Neural progenitor cell (in vitro differentiated cells): ENCODE results near the gene CACNB4. TPM values are rescaled to one million over a fixed set of nuclear protein-coding genes. Genes with fewer than 3 reads are reported as not detected.

Source experiments
- DNase-seq: peaks from one replicate; pipeline ENCODE4 v3.0.0-alpha.2; 2016; ENCODE audit warnings: low spot score
- H2AFZ ChIP-seq: fragments of 200-600 bp; sonication (generic); replicated peaks from 2 replicates; pipeline ENCODE4 v1.6.1; 2016; ENCODE audit warnings: antibody characterized with exemption
- H3F3A ChIP-seq: fragments of 200-600 bp; sonication (generic); 2 replicates; pipeline ENCODE4 v1.6.1; 2016; ENCODE audit warnings: antibody characterized with exemption, low read depth
- H3K27ac ChIP-seq: fragments of 200-600 bp; sonication (generic); 2 replicates; pipeline ENCODE4 v1.5.1; 2016; ENCODE audit warnings: mild to moderate bottlenecking
- H3K27me3 ChIP-seq: fragments of 200-600 bp; sonication (generic); 2 replicates; pipeline ENCODE4 v1.6.1; 2016; ENCODE audit warnings: mild to moderate bottlenecking, moderate library complexity
- H3K36me3 ChIP-seq: fragments of 200-600 bp; sonication (generic); 2 replicates; pipeline ENCODE4 v1.5.1; 2016
- H3K4me1 ChIP-seq: fragments of 200-600 bp; sonication (generic); 2 replicates; pipeline ENCODE4 v1.6.1; 2016; ENCODE audit warnings: mixed run types
- H3K4me2 ChIP-seq: fragments of 200-600 bp; sonication (generic); 2 replicates; pipeline ENCODE4 v1.6.1; 2016
- H3K4me3 ChIP-seq: fragments of 200-600 bp; sonication (generic); 2 replicates; pipeline ENCODE4 v1.5.1; 2016
- H3K79me2 ChIP-seq: fragments of 200-600 bp; sonication (generic); 2 replicates; pipeline ENCODE4 v1.6.1; 2016; ENCODE audit warnings: low read depth
- H3K9ac ChIP-seq: fragments of 200-600 bp; sonication (generic); 2 replicates; pipeline ENCODE4 v1.6.1; 2016
- H3K9me3 ChIP-seq: fragments of 200-600 bp; sonication (generic); 2 replicates; pipeline ENCODE4 v1.5.1; 2016; ENCODE audit warnings: low read depth
- H4K20me1 ChIP-seq: fragments of 200-600 bp; sonication (generic); 2 replicates; pipeline ENCODE4 v1.6.1; 2016; ENCODE audit warnings: low read depth
- H3K27ac Mint-ChIP-seq: 3 replicates; pipeline ENCODE4 v1.8.0; 2021; ENCODE audit warnings: mixed read lengths
- H3K27me3 Mint-ChIP-seq: 2 replicates; pipeline ENCODE4 v1.8.0; 2022; ENCODE audit warnings: low read depth, mild to moderate bottlenecking, inconsistent platforms, moderate library complexity, mixed read lengths; ENCODE audit not compliant: insufficient read depth
- H3K36me3 Mint-ChIP-seq: 3 replicates; pipeline ENCODE4 v1.8.0; 2021; ENCODE audit warnings: mixed read lengths
- H3K4me1 Mint-ChIP-seq: 3 replicates; pipeline ENCODE4 v1.8.0; 2021; ENCODE audit warnings: mixed read lengths
- H3K4me3 Mint-ChIP-seq: 3 replicates; pipeline ENCODE4 v1.8.0; 2021; ENCODE audit warnings: mild to moderate bottlenecking, moderate library complexity, mixed read lengths
- H3K9me3 Mint-ChIP-seq: 3 replicates; pipeline ENCODE4 v1.8.0; 2020; ENCODE audit warnings: mixed read lengths
- EZH2 ChIP-seq: fragments of 200-600 bp; sonication (generic); IDR thresholded peaks from 2 replicates; pipeline ENCODE4 v1.6.1; 2017; ENCODE audit warnings: antibody characterized with exemption, mild to moderate bottlenecking, moderate library complexity
- EZH2phosphoT487 ChIP-seq: fragments of 200-600 bp; sonication (generic); IDR thresholded peaks from 2 replicates; pipeline ENCODE4 v1.6.1; 2017; ENCODE audit warnings: antibody characterized with exemption
- total RNA-seq: library from RNA; depleted of rRNA; stranded (reverse); fragments of >200 nt; gene quantifications from 2 replicates; pipeline ENCODE4 v1.2.3, GENCODE V29; 2015; ENCODE audit warnings: low replicate concordance
- TF ChIP-seq, protein P1 (sequence below): fragments of 200-600 bp; sonication (generic); IDR thresholded peaks from 2 replicates; pipeline ENCODE4 v1.5.1; 2017; ENCODE audit warnings: antibody characterized with exemption, mild to moderate bottlenecking

Gene CACNB4
- total RNA-seq, 1 donor from 2014 or later: 14.2 TPM

- H3K27me3 ChIP-seq: no peaks in the 10 kb centered on the region
- no peak overlapping the region for H3K27ac Mint-ChIP-seq
Measured at GRCh38 chr2:152127628-152128027, 28.8 kb upstream of the CACNB4 start.

GRCh38 chr2:152126664-152127063 lies 27.8 kb upstream of the CACNB4 start:
- Histone ChIP-seq H3K36me3 (no peaks in the 10 kb centered on the region), H3K4me2 (no peak overlapping the region), H3K4me3 (no peak overlapping the region), H3K79me2 (no peaks in the 10 kb centered on the region), H2AFZ (no peak overlapping the region), H3F3A (no peaks in the 10 kb centered on the region), H3K9ac (no peak overlapping the region), H3K27me3 (no peaks in the 10 kb centered on the region), H3K4me1 (no peaks in the 10 kb centered on the region), H4K20me1 (no peaks in the 10 kb centered on the region), H3K27ac (no peak overlapping the region), H3K9me3 (no peaks in the 10 kb centered on the region)
- Mint-ChIP-seq H3K9me3 (no peaks in the 10 kb centered on the region), H3K27me3 (no peaks in the 10 kb centered on the region), H3K4me1 (peaks cover 2% of the 10 kb centered on the region), H3K4me3 (no peak overlapping the region), H3K27ac (no peak overlapping the region), H3K36me3 (peaks cover 3% of the 10 kb centered on the region)
- TF ChIP-seq EZH2phosphoT487: no peak
- TF ChIP-seq, protein P1, sequence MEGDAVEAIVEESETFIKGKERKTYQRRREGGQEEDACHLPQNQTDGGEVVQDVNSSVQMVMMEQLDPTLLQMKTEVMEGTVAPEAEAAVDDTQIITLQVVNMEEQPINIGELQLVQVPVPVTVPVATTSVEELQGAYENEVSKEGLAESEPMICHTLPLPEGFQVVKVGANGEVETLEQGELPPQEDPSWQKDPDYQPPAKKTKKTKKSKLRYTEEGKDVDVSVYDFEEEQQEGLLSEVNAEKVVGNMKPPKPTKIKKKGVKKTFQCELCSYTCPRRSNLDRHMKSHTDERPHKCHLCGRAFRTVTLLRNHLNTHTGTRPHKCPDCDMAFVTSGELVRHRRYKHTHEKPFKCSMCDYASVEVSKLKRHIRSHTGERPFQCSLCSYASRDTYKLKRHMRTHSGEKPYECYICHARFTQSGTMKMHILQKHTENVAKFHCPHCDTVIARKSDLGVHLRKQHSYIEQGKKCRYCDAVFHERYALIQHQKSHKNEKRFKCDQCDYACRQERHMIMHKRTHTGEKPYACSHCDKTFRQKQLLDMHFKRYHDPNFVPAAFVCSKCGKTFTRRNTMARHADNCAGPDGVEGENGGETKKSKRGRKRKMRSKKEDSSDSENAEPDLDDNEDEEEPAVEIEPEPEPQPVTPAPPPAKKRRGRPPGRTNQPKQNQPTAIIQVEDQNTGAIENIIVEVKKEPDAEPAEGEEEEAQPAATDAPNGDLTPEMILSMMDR: no peak
- no peak for TF ChIP-seq EZH2
- no peak for DNase-seq

More at GRCh38 chr2:152127628-152128027, 28.8 kb upstream of the CACNB4 start:
- H3K36me3 Mint-ChIP-seq: peaks cover 3% of the 10 kb centered on the region
- TF ChIP-seq EZH2phosphoT487 (no peak), EZH2 (no peak)
- TF ChIP-seq, protein P1: no peak
- no peaks in the 10 kb centered on the region for H4K20me1 ChIP-seq
- no peaks in the 10 kb centered on the region for H3K27me3 Mint-ChIP-seq
- H3K4me3 ChIP-seq: no peak overlapping the region
- H3F3A ChIP-seq: no peaks in the 10 kb centered on the region
- no peaks in the 10 kb centered on the region for H3K4me1 ChIP-seq
- peaks cover 2% of the 10 kb centered on the region for H3K4me1 Mint-ChIP-seq
- H3K4me3 Mint-ChIP-seq: no peak overlapping the region
- H3K36me3 ChIP-seq: no peaks in the 10 kb centered on the region
- no peaks in the 10 kb centered on the region for H3K9me3 ChIP-seq
- DNase-seq: no peak
- H2AFZ ChIP-seq: no peak overlapping the region
- H3K9me3 Mint-ChIP-seq: no peaks in the 10 kb centered on the region
- H3K79me2 ChIP-seq: no peaks in the 10 kb centered on the region
- H3K9ac ChIP-seq: no peak overlapping the region
- H3K4me2 ChIP-seq: no peak overlapping the region
- H3K27ac ChIP-seq: no peak overlapping the region

- Mint-ChIP-seq H3K4me3 (no peak overlapping the region), H3K27me3 (no peaks in the 10 kb centered on the region), H3K36me3 (no peaks in the 10 kb centered on the region), H3K4me1 (peaks cover 2% of the 10 kb centered on the region), H3K9me3 (no peaks in the 10 kb centered on the region), H3K27ac (no peak overlapping the region)
- no peak overlapping the region for H3K4me2 ChIP-seq
- H3K4me1 ChIP-seq: no peaks in the 10 kb centered on the region
- no peak overlapping the region for H3K9ac ChIP-seq
- no peak overlapping the region for H3K4me3 ChIP-seq
- no peaks in the 10 kb centered on the region for H3K9me3 ChIP-seq
- no peaks in the 10 kb centered on the region for H4K20me1 ChIP-seq
- TF ChIP-seq EZH2 (no peak), EZH2phosphoT487 (no peak)
- TF ChIP-seq, protein P1: no peak
- no peak overlapping the region for H2AFZ ChIP-seq
- no peaks in the 10 kb centered on the region for H3K27me3 ChIP-seq
- H3K79me2 ChIP-seq: no peaks in the 10 kb centered on the region
- no peaks in the 10 kb centered on the region for H3F3A ChIP-seq
- H3K27ac ChIP-seq: no peak overlapping the region
- H3K36me3 ChIP-seq: no peaks in the 10 kb centered on the region
- DNase-seq: no peak
Measured at GRCh38 chr2:152122161-152122560, 23.3 kb upstream of the CACNB4 start.

GRCh38 chr2:152120430-152120829 lies 21.6 kb upstream of the CACNB4 start:
- DNase-seq: no peak
- Histone ChIP-seq H3F3A (no peaks in the 10 kb centered on the region), H3K9ac (no peak overlapping the region), H3K79me2 (no peaks in the 10 kb centered on the region), H4K20me1 (no peaks in the 10 kb centered on the region), H3K36me3 (no peaks in the 10 kb centered on the region), H2AFZ (no peak overlapping the region), H3K27me3 (no peaks in the 10 kb centered on the region), H3K27ac (no peak overlapping the region), H3K9me3 (no peaks in the 10 kb centered on the region), H3K4me2 (no peak overlapping the region), H3K4me3 (no peak overlapping the region), H3K4me1 (no peaks in the 10 kb centered on the region)
- TF ChIP-seq EZH2 (no peak), EZH2phosphoT487 (no peak)
- TF ChIP-seq, protein P1: no peak
- Mint-ChIP-seq H3K27me3 (peaks cover 2% of the 10 kb centered on the region), H3K9me3 (no peaks in the 10 kb centered on the region), H3K4me3 (no peak overlapping the region), H3K4me1 (no peaks in the 10 kb centered on the region), H3K27ac (no peak overlapping the region), H3K36me3 (no peaks in the 10 kb centered on the region)
